Activated CD4-positive, alpha-beta T cell treated with anti-CD3 and anti-CD28 coated beads, Interleukin-2, Interleukin-4, amounts not matched to agents 100 ng/mL and 50 ng/mL, durations not matched to agents 16 hours and 8 hours (primary cell): ENCODE measurements around the gene HTD2.
A peak's percentile ranks its signal among the peaks of the same experiment; 100 is the strongest.
"Not testable (repeated sequence)": the region's sequence is repeated elsewhere in the genome, so short reads cannot be mapped to it uniquely, and the experiment has no call there.

Experiments used
- DNase-seq: peaks from one replicate; pipeline ENCODE4 v3.0.0-alpha.2; 2020; ENCODE audit warnings: low spot score

Gene HTD2

GRCh38 chr3:58305882-58306711 lies at the start of gene HTD2, which contains the start of gene RPP14:
TSS of gene HTD2 (plus strand) at chr3:58306520. CDS start at chr3:58317614, 11,094 bp downstream.
TSS of gene RPP14 (plus strand) at chr3:58306245. CDS start at chr3:58310330, 4,085 bp downstream.
- DNase-seq: peak; percentile 98

DNA sequence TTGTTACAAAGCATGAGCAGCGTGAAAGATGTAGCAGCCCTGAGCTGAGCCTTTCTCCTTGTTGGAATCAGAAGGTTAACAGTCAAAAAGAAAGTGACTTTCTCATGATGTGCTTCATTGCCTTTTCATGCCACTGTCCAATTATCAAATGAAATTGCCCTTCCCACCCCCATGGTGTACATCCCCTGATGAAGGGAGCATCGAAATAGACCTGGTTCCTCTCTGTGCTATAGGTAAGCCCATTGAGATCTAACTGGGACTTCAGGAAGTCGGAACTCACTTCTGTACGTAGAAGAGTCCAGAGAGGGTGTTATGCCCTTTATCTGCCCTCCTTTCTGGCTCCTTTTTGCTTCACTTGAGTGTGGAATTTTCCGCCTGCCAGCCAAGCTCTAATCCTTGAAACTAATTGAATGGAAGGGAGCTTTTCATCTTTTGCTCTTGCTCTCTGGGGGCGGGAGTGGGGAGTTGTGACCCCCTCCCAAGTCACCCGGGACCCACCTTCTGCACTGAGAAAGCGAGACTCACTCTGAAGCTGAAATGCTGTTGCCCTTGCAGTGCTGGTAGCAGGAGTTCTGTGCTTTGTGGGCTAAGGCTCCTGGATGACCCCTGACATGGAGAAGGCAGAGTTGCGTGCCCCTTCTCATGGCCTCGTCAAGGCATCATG lies 47.8 kb upstream of the HTD2 start:
- DNase-seq: no peak

DNA sequence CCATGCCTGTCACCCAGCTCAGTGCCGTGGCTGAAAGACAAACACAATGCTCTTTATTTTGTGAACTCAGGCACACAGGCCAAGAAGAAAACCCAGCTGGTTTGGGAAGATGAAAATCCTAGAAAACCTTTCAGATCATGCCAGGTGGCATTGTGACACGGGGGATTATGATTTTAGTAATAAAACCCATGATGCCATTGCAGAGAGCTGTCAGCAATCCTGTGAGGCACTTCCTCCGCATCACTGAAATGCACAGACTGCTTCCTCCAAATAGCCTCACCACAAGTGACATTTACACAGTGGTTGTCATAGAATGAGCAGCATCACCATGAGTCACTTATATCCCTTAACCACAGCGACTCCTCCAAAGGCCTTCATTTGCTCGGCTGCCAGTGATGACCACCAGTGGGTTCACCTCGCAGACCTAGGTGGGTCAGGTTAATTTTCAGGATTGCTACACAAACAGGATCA lies 46.0 kb upstream of the HTD2 start:
- peak; percentile 47 for DNase-seq

DNA sequence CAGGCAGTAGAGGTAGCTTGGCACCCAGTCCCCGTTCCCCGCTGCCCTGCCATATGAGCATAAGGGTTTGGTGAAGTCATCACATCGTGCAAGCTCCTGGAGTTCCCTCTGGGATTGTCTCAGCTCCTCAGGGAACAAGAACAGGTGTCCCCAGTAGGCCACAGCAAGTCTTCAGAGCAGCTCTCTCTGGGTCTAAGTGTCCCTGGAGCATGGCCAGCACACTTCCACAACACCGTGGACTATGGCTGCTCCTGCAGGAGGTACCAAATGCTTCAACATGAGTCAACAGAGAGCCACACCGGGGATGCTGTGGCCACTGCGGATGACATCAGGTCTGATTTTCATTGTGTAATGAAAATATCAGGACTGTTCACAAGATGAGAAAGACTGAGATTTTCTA lies 45.6 kb upstream of the HTD2 start:
- DNase-seq: no peak

- no peak for DNase-seq
Observed at GRCh38 chr3:58261954-58262666, 44.2 kb upstream of the HTD2 start.

DNA sequence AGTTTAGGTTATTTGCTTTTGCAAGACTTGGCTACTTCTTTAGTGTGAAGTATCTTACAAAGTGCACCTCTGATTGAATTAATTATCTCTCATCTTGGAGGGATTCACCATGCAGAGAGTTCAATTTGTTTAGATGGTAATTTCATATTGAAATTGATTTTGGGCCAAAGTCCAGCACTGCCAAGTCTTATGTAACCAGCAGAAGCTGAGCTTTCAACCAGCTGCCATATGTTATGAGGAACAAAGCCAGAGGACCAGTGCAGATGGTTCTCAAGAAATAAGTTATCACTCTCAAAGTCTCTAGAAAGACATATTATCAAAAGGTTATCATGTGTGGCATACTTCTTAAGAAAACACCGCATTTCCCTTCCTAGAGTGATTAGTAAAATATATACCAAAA lies 39.7 kb upstream of the HTD2 start:
- no peak for DNase-seq

GRCh38 chr3:58267543-58267942 lies 38.8 kb upstream of the HTD2 start:
- not testable (repeated sequence) for DNase-seq

DNA sequence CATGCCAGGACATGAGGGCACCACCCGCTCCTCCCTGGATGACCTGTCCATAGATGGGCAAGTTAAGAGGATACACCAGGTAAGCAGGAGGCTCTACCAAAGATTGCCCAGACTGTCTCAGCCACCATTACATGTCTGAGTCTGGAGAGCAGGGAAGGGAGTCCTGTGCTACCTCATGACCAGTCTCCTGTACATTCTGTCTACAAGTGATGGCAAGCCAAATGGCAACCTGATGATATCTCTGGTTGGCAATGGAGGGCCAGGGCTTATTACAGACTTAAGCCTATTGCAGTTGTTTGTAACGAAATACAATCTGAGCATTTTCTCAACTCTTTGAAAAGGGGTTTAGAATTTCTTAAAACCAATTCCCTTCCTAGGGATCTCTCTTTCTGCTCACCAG lies 37.0 kb upstream of the HTD2 start:
- DNase-seq: no peak

GRCh38 chr3:58270485-58270884 lies 35.8 kb upstream of the HTD2 start:
- no peak for DNase-seq

DNA sequence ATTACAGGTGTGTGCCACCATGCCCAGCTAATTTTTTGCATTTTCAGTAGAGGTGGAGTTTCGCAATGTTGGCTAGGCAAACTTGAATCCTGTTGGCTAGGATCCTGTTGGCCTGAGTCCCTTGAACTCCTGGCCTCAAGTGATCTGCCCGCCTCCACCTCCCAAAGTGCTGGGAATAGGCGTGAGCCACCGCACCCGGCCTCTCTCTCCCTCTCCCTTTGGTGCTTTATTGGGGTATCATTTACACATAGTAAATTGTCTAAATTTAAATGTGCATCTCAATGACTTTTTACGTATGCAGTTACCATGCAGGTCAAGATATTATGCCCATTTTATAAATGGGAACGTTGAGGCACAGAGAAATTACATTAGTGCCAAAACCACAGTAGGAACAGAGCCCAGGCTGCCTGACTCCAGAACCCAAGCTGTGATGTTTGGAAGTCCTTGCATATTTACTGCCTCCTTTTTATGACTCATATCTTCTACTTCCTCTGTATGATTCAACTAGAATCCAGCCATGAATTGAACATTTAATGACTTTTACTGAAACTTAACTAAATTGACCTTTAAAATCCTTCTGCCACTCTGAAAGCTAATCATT lies 34.3 kb upstream of the HTD2 start:
- peak; percentile 44 for DNase-seq

DNA sequence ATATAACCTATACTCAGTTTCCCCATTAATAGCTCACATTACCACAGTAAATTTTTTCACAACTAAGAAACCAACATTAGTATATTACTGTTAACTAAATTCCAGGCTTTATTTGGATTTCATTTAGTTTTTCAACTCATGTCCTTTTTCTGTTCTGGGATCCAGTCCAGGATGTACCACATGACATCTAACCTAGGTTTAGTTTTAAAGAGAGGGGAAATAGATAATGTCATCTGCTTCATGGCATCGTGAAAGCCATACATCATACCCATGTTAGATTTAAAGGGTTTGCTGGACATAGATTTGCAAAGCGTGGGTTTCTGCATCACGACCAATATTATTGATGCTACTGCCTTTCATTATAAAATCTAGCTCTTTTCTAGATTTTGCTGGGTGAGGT lies 33.4 kb upstream of the HTD2 start:
- no peak for DNase-seq

- not testable (repeated sequence) for DNase-seq
Observed at GRCh38 chr3:58273362-58273761, 33.0 kb upstream of the HTD2 start.

- DNase-seq: no peak
Observed at GRCh38 chr3:58274027-58274614, 32.2 kb upstream of the HTD2 start.

DNA sequence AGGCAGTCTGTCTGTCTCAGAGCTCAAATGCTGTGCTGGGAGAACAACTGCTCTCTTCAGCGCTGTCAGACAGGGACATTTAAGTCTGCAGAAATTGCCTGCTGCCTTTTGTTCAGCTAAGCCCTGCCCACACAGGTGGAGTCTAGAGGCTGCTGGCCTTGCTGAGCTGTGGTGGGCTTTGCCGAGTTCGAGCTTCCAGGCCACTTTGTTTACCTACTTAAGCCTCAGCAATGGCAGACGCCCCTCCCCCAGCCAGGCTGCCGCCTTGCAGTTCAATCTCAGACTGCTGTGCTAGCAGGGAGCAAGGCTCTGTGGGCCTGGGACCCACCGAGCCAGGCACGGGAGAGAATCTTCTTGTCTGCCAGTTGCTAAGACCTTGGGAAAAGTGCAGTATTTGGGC lies 25.3 kb upstream of the HTD2 start:
- DNase-seq: no peak

DNA sequence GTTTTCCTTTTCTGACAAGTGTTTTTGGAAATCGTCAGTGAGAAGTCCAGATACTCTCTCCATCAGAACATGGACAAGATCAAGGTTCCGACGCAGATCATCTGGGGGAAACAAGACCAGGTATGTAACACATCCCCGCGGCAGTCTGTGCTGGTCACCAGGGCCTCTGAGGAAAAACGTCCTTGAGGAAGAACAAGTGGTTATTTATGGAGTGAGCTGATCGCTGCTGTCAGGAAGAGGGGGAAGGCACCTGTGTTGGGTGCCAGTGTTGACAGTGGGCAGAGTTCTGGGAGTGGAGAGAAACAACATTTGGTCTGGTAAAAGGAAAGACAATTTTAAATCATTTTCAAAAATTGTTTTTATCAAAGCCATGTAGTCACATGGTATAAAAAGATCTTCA lies 21.0 kb upstream of the HTD2 start:
- DNase-seq: no peak

GRCh38 chr3:58287354-58287753 lies 19.0 kb upstream of the HTD2 start:
- no peak for DNase-seq

DNA sequence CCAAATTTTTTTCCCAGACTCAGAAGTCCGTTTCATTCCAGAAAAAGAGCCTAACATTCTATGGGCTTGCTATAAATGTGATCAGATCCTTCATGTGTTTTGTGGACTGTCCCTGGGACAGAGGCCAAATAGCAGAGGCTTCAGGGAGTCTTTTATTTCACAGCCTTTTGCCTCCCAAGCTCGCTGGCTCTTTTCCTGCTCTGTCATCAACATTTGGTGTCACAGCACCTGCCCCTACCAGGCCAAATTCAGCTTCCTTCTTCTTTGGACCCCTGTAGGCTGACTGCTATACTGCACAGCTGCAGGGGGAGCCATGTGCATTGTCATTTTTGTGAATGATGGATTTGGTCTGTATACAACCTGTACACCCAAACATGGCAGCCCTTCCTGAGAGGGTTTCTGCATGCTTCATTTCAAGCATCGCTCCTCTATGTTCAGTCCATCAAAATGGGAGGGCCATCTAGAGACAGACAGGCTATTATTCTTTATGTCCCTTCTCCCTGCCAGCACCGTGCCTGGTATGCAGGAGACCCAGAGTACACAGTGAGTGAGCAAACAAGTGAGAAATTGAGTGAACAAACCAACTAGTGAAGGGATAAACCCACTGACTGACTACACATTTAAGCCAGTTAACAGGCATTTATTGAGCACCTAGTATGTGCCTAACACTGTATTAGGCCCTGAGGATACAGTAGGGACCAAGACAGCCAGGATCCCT lies 18.1 kb upstream of the HTD2 start:
- DNase-seq: no peak

GRCh38 chr3:58288964-58289613 lies 17.2 kb upstream of the HTD2 start:
- not testable (repeated sequence) for DNase-seq

DNA sequence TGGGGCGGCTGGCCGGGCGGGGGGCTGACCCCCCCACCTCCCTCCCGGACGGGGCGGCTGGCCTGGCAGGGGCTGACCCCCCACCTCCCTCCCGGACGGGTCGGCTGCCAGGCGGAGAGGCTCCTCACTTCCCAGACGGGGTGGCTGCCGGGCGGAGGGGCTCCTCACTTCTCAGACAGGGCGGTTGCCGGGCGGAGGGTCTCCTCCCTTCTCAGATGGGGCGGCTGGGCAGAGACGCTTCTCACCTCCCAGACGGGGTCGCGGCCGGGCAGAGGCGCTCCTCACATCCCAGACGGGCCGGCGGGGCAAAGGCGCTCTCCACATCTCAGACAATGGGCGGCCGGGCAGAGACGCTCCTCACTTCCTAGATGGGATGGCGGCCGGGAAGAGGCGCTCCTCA lies 15.9 kb upstream of the HTD2 start:
- DNase-seq: not testable (repeated sequence)

- no peak for DNase-seq
Observed at GRCh38 chr3:58291671-58292338, 14.5 kb upstream of the HTD2 start.
